ENCODE results near the gene HBZ. TPM values are rescaled to one million over a fixed set of nuclear protein-coding genes. Genes with fewer than 3 reads are reported as not detected.

HBZ gene
- polyA plus RNA-seq: not detected in 2 replicates

DNA sequence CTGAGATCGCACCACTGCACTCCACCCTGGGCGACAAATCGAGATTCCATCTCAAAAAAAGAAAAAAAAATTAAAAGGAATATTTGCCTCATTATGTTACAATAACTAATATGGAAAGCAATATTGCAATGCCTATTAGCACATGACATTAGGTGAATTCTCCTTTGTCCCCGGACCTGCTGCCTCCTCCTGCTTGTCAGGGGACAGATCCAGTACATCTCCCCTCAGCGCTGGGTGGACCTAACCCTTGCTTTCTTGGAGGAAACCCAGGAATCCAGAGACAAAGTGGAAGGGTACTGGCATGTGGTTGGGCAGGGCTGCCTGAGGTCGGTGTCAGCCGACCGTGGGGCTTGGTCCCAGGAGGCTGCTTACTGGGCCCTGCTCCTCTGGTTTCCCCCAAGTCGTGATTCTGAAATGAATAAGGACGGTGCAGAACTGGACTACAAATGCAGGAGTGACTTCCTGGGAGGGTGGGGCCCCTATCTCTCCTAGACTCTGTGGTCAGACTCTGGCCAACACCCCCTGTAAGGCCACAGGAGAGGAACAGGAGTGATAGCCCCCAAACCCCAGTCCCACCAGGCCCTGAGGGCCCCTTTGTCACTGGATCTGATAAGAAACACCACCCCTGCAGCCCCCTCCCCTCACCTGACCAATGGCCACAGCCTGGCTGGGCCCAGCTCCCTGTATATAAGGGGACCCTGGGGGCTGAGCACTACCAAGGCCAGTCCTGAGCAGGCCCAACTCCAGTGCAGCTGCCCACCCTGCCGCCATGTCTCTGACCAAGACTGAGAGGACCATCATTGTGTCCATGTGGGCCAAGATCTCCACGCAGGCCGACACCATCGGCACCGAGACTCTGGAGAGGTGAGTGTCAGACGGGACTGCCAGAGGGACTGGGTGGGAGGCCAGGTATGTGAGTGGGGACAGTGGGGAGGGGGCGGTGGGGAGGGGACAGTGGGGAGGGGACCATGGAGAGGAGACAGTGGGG is at the start of gene HBZ:
Gene HBZ (plus strand): TSS at position 504 of the 988 bp plus-strand sequence. CDS start 266 bp downstream, at position 770.

DNA sequence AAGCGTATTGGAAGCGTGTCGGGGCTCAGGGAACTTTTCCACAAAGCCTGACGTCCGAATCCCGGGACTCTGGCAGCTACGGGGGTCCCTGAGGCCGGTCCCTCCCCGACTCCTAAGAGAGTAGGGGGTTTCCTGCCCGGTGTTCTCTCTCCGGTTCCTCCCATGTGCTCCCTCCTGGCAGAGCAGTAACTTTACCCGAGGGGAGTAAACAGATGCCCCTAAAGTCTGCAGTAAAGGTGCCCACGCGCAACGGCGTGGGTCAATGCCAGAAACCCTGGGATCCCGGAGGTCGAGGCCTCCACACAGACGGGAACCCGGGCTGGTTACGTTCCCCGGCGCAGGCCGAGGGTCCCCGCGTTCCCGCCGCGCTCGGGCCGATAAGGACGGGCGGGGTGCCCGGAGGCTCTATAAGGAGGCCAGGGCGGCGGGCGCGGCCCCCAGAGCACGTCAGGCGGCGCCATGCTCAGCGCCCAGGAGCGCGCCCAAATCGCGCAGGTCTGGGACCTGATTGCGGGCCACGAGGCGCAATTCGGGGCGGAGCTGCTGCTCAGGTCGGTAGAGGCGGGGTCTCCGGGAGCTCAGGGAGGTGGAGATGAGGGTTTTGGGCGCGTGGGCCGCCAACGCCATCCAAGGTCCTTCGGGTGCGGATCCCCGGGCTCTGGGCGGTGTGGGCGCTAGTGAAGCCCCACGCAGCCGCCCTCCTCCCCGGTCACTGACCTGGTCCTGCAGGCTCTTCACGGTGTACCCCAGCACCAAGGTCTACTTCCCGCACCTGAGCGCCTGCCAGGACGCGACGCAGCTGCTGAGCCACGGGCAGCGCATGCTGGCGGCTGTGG is 13.3 kb downstream of the HBZ start, which contains the start of gene HBM:
Gene HBM (plus strand): TSS at position 440 of the 836 bp plus-strand sequence. CDS start 20 bp downstream, at position 460.

DNA sequence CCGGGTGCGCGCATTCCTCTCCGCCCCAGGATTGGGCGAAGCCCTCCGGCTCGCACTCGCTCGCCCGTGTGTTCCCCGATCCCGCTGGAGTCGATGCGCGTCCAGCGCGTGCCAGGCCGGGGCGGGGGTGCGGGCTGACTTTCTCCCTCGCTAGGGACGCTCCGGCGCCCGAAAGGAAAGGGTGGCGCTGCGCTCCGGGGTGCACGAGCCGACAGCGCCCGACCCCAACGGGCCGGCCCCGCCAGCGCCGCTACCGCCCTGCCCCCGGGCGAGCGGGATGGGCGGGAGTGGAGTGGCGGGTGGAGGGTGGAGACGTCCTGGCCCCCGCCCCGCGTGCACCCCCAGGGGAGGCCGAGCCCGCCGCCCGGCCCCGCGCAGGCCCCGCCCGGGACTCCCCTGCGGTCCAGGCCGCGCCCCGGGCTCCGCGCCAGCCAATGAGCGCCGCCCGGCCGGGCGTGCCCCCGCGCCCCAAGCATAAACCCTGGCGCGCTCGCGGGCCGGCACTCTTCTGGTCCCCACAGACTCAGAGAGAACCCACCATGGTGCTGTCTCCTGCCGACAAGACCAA is 20.0 kb downstream of the HBZ start, which contains the start of gene HBA2:
Gene HBA2 (plus strand): TSS at position 503 of the 568 bp plus-strand sequence. CDS start 37 bp downstream, at position 540.

DNA sequence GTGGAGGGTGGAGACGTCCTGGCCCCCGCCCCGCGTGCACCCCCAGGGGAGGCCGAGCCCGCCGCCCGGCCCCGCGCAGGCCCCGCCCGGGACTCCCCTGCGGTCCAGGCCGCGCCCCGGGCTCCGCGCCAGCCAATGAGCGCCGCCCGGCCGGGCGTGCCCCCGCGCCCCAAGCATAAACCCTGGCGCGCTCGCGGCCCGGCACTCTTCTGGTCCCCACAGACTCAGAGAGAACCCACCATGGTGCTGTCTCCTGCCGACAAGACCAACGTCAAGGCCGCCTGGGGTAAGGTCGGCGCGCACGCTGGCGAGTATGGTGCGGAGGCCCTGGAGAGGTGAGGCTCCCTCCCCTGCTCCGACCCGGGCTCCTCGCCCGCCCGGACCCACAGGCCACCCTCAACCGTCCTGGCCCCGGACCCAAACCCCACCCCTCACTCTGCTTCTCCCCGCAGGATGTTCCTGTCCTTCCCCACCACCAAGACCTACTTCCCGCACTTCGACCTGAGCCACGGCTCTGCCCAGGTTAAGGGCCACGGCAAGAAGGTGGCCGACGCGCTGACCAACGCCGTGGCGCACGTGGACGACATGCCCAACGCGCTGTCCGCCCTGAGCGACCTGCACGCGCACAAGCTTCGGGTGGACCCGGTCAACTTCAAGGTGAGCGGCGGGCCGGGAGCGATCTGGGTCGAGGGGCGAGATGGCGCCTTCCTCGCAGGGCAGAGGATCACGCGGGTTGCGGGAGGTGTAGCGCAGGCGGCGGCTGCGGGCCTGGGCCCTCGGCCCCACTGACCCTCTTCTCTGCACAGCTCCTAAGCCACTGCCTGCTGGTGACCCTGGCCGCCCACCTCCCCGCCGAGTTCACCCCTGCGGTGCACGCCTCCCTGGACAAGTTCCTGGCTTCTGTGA is 24.3 kb downstream of the HBZ start, which contains the start of gene HBA1:
Gene HBA1 (plus strand): TSS at position 204 of the 906 bp plus-strand sequence. CDS start 37 bp downstream, at position 241.

DNA sequence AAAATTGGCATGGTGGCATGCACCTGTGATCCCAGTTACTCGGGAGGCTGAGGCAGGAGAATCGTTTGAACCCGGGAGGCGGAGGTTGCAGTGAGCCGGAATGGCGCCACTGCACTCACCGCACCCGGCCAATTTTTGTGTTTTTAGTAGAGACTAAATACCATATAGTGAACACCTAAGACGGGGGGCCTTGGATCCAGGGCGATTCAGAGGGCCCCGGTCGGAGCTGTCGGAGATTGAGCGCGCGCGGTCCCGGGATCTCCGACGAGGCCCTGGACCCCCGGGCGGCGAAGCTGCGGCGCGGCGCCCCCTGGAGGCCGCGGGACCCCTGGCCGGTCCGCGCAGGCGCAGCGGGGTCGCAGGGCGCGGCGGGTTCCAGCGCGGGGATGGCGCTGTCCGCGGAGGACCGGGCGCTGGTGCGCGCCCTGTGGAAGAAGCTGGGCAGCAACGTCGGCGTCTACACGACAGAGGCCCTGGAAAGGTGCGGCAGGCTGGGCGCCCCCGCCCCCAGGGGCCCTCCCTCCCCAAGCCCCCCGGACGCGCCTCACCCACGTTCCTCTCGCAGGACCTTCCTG is 27.7 kb downstream of the HBZ start, which contains the start of gene HBQ1:
Gene HBQ1 (plus strand): TSS at position 359 of the 575 bp plus-strand sequence. CDS start 28 bp downstream, at position 387.

Other genes starting within 250 kb of the HBZ start
- gene POLR3K, start 99.0 kb upstream of the HBZ start, polyA plus RNA-seq: 59.0 and 90.8 TPM in 2 replicates
- 61.9 and 74.7 TPM in 2 replicates for gene SNRNP25, start 98.8 kb upstream of the HBZ start, polyA plus RNA-seq
- gene RHBDF1, start 80.0 kb upstream of the HBZ start, polyA plus RNA-seq: 0.64 and 1.5 TPM in 2 replicates
- gene MPG, start 74.4 kb upstream of the HBZ start, polyA plus RNA-seq: 2.1 and 5.7 TPM in 2 replicates
- gene NPRL3, start 14.0 kb upstream of the HBZ start, polyA plus RNA-seq: 1.3 and 2.8 TPM in 2 replicates
- gene HBM, start 13.3 kb downstream of the HBZ start, polyA plus RNA-seq: 0.55 TPM in 1 of 2 replicates, not detected in the other
- 1.9 and 48.0 TPM in 2 replicates for gene HBA2, start 20.2 kb downstream of the HBZ start, polyA plus RNA-seq
- gene HBA1, start 24.0 kb downstream of the HBZ start, polyA plus RNA-seq: 99.3 and 127 TPM in 2 replicates
- gene HBQ1, start 27.8 kb downstream of the HBZ start, polyA plus RNA-seq: 2.3 and 4.8 TPM in 2 replicates
- 17.1 and 24.7 TPM in 2 replicates for gene LUC7L, start 76.8 kb downstream of the HBZ start, polyA plus RNA-seq
- gene FAM234A, start 82.2 kb downstream of the HBZ start, polyA plus RNA-seq: 6.5 and 10.2 TPM in 2 replicates
- gene RGS11, start 123.3 kb downstream of the HBZ start, polyA plus RNA-seq: 2.8 and 2.9 TPM in 2 replicates
- 2.6 and 15.2 TPM in 2 replicates for gene ARHGDIG, start 127.9 kb downstream of the HBZ start, polyA plus RNA-seq
- gene PDIA2, start 130.5 kb downstream of the HBZ start, polyA plus RNA-seq: 4.0 TPM in 1 of 2 replicates, not detected in the other
- gene AXIN1, start 200.1 kb downstream of the HBZ start, polyA plus RNA-seq: 0.25 and 0.26 TPM in 2 replicates
- 10.1 and 15.9 TPM in 2 replicates for gene MRPL28, start 217.9 kb downstream of the HBZ start, polyA plus RNA-seq
- gene PGAP6, start 229.3 kb downstream of the HBZ start, polyA plus RNA-seq: 0.07 and 0.27 TPM in 2 replicates
- gene NME4, start 244.6 kb downstream of the HBZ start, polyA plus RNA-seq: 3.8 and 4.8 TPM in 2 replicates
- gene DECR2, start 249.2 kb downstream of the HBZ start, polyA plus RNA-seq: 3.3 and 5.9 TPM in 2 replicates